ENCODE measurements around the gene SUSD6.

The SUSD6 gene

GRCh38 chr14:69611172-69612013 lies at the start of gene SUSD6:
SUSD6 (plus strand) TSS chr14:69611596; CDS start chr14:69658593, 46,997 bp downstream.
- no peak for DNase-seq (ENCODE audit: low read depth)

GRCh38 chr14:69561893-69562292 lies 49.5 kb upstream of the SUSD6 start:
- no peak for DNase-seq (ENCODE audit: low read depth)

GRCh38 chr14:69567563-69567962 lies 43.8 kb upstream of the SUSD6 start:
- no peak for DNase-seq (ENCODE audit: low read depth)

- no peak for DNase-seq (ENCODE audit: low read depth)
Observed at GRCh38 chr14:69569859-69570258, 41.5 kb upstream of the SUSD6 start.

- no peak for DNase-seq (ENCODE audit: low read depth)
Observed at GRCh38 chr14:69570836-69571330, 40.5 kb upstream of the SUSD6 start.

- no peak for DNase-seq (ENCODE audit: low read depth)
Observed at GRCh38 chr14:69571449-69572029, 39.9 kb upstream of the SUSD6 start.

GRCh38 chr14:69572030-69572840 lies 39.2 kb upstream of the SUSD6 start:
- DNase-seq (ENCODE audit: low read depth) = no peak

GRCh38 chr14:69572841-69573135 lies 38.6 kb upstream of the SUSD6 start:
- DNase-seq (ENCODE audit: low read depth) = no peak

- DNase-seq (ENCODE audit: low read depth) = no peak
Observed at GRCh38 chr14:69573205-69573830, 38.1 kb upstream of the SUSD6 start.

GRCh38 chr14:69573831-69574262 lies 37.5 kb upstream of the SUSD6 start:
- no peak for DNase-seq (ENCODE audit: low read depth)

- no peak for DNase-seq (ENCODE audit: low read depth)
Observed at GRCh38 chr14:69574263-69574953, 37.0 kb upstream of the SUSD6 start, which contains the start of gene CCDC177. CCDC177 (minus strand) TSS chr14:69574871; CDS start chr14:69573622, 1,249 bp downstream.

- DNase-seq (ENCODE audit: low read depth) = no peak
Observed at GRCh38 chr14:69574954-69575295, 36.5 kb upstream of the SUSD6 start.

- no peak for DNase-seq (ENCODE audit: low read depth)
Observed at GRCh38 chr14:69579476-69579875, 31.9 kb upstream of the SUSD6 start.

GRCh38 chr14:69580009-69580577 lies 31.3 kb upstream of the SUSD6 start:
- peak; percentile 19 for DNase-seq (ENCODE audit: low read depth)

GRCh38 chr14:69581316-69581935 lies 30.0 kb upstream of the SUSD6 start:
- DNase-seq (ENCODE audit: low read depth) = no peak

GRCh38 chr14:69582212-69582611 lies 29.2 kb upstream of the SUSD6 start:
- no peak for DNase-seq (ENCODE audit: low read depth)

- no peak for DNase-seq (ENCODE audit: low read depth)
Observed at GRCh38 chr14:69582829-69583228, 28.6 kb upstream of the SUSD6 start.

- no peak for DNase-seq (ENCODE audit: low read depth)
Observed at GRCh38 chr14:69584389-69584788, 27.0 kb upstream of the SUSD6 start.

- DNase-seq (ENCODE audit: low read depth) = no peak
Observed at GRCh38 chr14:69586404-69586803, 25.0 kb upstream of the SUSD6 start.

- DNase-seq (ENCODE audit: low read depth) = no peak
Observed at GRCh38 chr14:69587389-69587788, 24.0 kb upstream of the SUSD6 start.

GRCh38 chr14:69591317-69591716 lies 20.1 kb upstream of the SUSD6 start:
- no peak for DNase-seq (ENCODE audit: low read depth)
